SK-N-SH (cell line): ENCODE measurements around the gene SDHAF4. TPM values are rescaled to one million over a fixed set of nuclear protein-coding genes. Genes with fewer than 3 reads are reported as not detected.

Experiments
- CTCF ChIA-PET: fragments of 300-600, 350-600 bp; formaldehyde crosslinking; extraction: SDS; loops from one replicate; lab custom pipeline; 2021; lab: Yijun Ruan, JAX
- POLR2A ChIA-PET: fragments of 350-600 bp; sonication (Branson Sonifier 250); formaldehyde crosslinking; extraction: SDS; loops from one replicate; lab custom pipeline; 2020; ENCODE audit warnings: antibody characterized with exemption, inconsistent platforms; lab: Yijun Ruan, JAX
- DNase-seq: peaks from one replicate; pipeline ENCODE4 v3.0.0; 2012
- H2AFZ ChIP-seq: fragments of 200-600 bp; sonication (generic); 2 replicates; pipeline ENCODE4 v1.8.1; 2016; ENCODE audit warnings: antibody characterized with exemption, mild to moderate bottlenecking, low read depth
- H3F3A ChIP-seq: fragments of 200-600 bp; sonication (generic); replicated peaks from 2 replicates; pipeline ENCODE3; 2016; ENCODE audit warnings: antibody characterized with exemption, mild to moderate bottlenecking; ENCODE audit not compliant: insufficient read depth
- H3K27ac ChIP-seq, 2 experiments: fragments of 200-500 bp in 1 of 2; fragments of 200-600 bp in 1 of 2; sonication (Bioruptor generic) in 1 of 2; sonication (generic), shearing (Covaris generic) in 1 of 2; 2 replicates each; pipeline versions ENCODE4 v1.5.1 to v1.6.1; 2014 to 2016; ENCODE audit warnings: low read depth in 2 of 2, inconsistent platforms in 1 of 2, low read length in 1 of 2, mild to moderate bottlenecking in 1 of 2, mixed read lengths in 1 of 2
- H3K27me3 ChIP-seq: fragments of 200-600 bp; sonication (generic), shearing (Covaris generic); 2 replicates; pipeline ENCODE4 v1.6.1; 2016; ENCODE audit warnings: mixed run types; ENCODE audit not compliant: insufficient read depth
- H3K36me3 ChIP-seq, 2 experiments: fragments of 200-500 bp in 1 of 2; fragments of 200-600 bp in 1 of 2; sonication (Bioruptor generic) in 1 of 2; sonication (generic) in 1 of 2; replicated peaks in 1 of 2; 2 replicates each; pipeline versions ENCODE3 to v1.5.1; 2014 to 2016; ENCODE audit warnings: low read length in 1 of 2, mild to moderate bottlenecking in 1 of 2; ENCODE audit not compliant: insufficient read depth in 2 of 2, control insufficient read depth in 1 of 2
- H3K4me1 ChIP-seq, 2 experiments: fragments of 200-500 bp in 1 of 2; fragments of 200-600 bp in 1 of 2; sonication (Bioruptor generic) in 1 of 2; sonication (generic), shearing (Covaris generic) in 1 of 2; 2 replicates each; pipeline versions ENCODE4 v1.5.1 to v1.6.1; 2014 to 2016; ENCODE audit warnings: low read depth in 1 of 2, low read length in 1 of 2, mixed run types in 1 of 2; ENCODE audit not compliant: insufficient read depth in 2 of 2, control insufficient read depth in 1 of 2
- H3K4me2 ChIP-seq: fragments of 200-600 bp; sonication (generic), shearing (Covaris generic); 2 replicates; pipeline ENCODE4 v1.6.1; 2017; ENCODE audit warnings: mixed run types
- H3K4me3 ChIP-seq, 2 experiments: fragments of 200-500 bp in 1 of 2; fragments of 200-600 bp in 1 of 2; sonication (Bioruptor generic) in 1 of 2; sonication (generic), shearing (Covaris generic) in 1 of 2; 2 replicates each; pipeline versions ENCODE4 v1.5.1 to v1.8.1; 2014 to 2016; ENCODE audit warnings: low read depth in 2 of 2, inconsistent platforms in 1 of 2, low read length in 1 of 2, mild to moderate bottlenecking in 1 of 2, mixed read lengths in 1 of 2, moderate library complexity in 1 of 2
- H3K79me2 ChIP-seq: fragments of 200-600 bp; sonication (generic); 2 replicates; pipeline ENCODE4 v1.8.1; 2017; ENCODE audit warnings: mild to moderate bottlenecking; ENCODE audit not compliant: insufficient read depth
- H3K9ac ChIP-seq: fragments of 200-600 bp; sonication (generic); 2 replicates; pipeline ENCODE4 v1.6.1; 2017; ENCODE audit warnings: mixed run types
- H3K9me2 ChIP-seq: fragments of 200-600 bp; sonication (generic); 2 replicates; pipeline ENCODE4 v1.6.1; 2017; ENCODE audit warnings: mixed run types
- H3K9me3 ChIP-seq: fragments of 200-600 bp; sonication (generic); 2 replicates; pipeline ENCODE4 v1.6.1; 2017; ENCODE audit warnings: mixed run types, mild to moderate bottlenecking, moderate library complexity
- H4K20me1 ChIP-seq: fragments of 200-600 bp; sonication (generic); 2 replicates; pipeline ENCODE4 v1.6.1; 2017; ENCODE audit warnings: mild to moderate bottlenecking, mixed run types; ENCODE audit not compliant: insufficient read depth
- CHD2 ChIP-seq: fragments of 150-350 bp; IDR thresholded peaks from 2 replicates; pipeline ENCODE4 v1.6.1; 2018; ENCODE audit warnings: low read length; ENCODE audit not compliant: partially characterized antibody
- EP300 ChIP-seq, 2 experiments: IDR thresholded peaks; 2 replicates each; pipeline versions ENCODE4 v1.4.0 to v1.6.1; 2012; ENCODE audit warnings: borderline replicate concordance in 1 of 2, low read depth in 1 of 2, low read length in 1 of 2
- EZH2phosphoT487 ChIP-seq: fragments of 200-600 bp; sonication (generic); IDR thresholded peaks from 2 replicates; pipeline ENCODE4 v1.6.1; 2017; ENCODE audit warnings: low read depth, mixed run types, mild to moderate bottlenecking, antibody characterized with exemption, moderate library complexity, borderline replicate concordance
- FOXJ3 ChIP-seq: sonication (generic); formaldehyde crosslinking; IDR thresholded peaks from 2 replicates; pipeline ENCODE4 v1.5.1; 2020; ENCODE audit warnings: mild to moderate bottlenecking, missing genetic modification reagents
- GABPA ChIP-seq: IDR thresholded peaks from 2 replicates; pipeline ENCODE4 v1.4.0; 2012; ENCODE audit warnings: low read depth, mild to moderate bottlenecking
- IRF3 ChIP-seq: fragments of 150-350 bp; IDR thresholded peaks from 2 replicates; pipeline ENCODE4 v1.6.1; 2016; ENCODE audit warnings: mild to moderate bottlenecking, low read depth, low read length
- JUND ChIP-seq: IDR thresholded peaks from 2 replicates; pipeline ENCODE4 v1.4.0; 2012
- PBX3 ChIP-seq: IDR thresholded peaks from 2 replicates; pipeline ENCODE4; 2012
- RCOR1 ChIP-seq: fragments of 150-350 bp; IDR thresholded peaks from 2 replicates; pipeline ENCODE4 v1.6.1; 2017; ENCODE audit warnings: antibody characterized with exemption, low read length
- REST ChIP-seq: IDR thresholded peaks from 2 replicates; pipeline ENCODE4 v1.6.1; 2012; ENCODE audit warnings: mild to moderate bottlenecking, low read depth, low read length, moderate library complexity
- RXRA ChIP-seq: IDR thresholded peaks from 2 replicates; pipeline ENCODE4 v1.4.0; 2012; ENCODE audit warnings: low read depth, mild to moderate bottlenecking, borderline replicate concordance
- TAF1 ChIP-seq: IDR thresholded peaks from 2 replicates; pipeline ENCODE4 v1.6.1; 2012; ENCODE audit warnings: low read depth, mild to moderate bottlenecking, low read length, moderate library complexity, borderline replicate concordance
- TCF12 ChIP-seq: IDR thresholded peaks from 2 replicates; pipeline ENCODE4 v1.4.0; 2012
- TEAD4 ChIP-seq: IDR thresholded peaks from 2 replicates; pipeline ENCODE4 v1.4.0; 2012; ENCODE audit warnings: mild to moderate bottlenecking, borderline replicate concordance; ENCODE audit not compliant: insufficient read depth
- USF1 ChIP-seq: IDR thresholded peaks from 2 replicates; pipeline ENCODE4 v1.4.0; 2012; ENCODE audit warnings: low read depth, borderline replicate concordance
- YY1 ChIP-seq: IDR thresholded peaks from 2 replicates; pipeline ENCODE4 v1.4.0; 2012; ENCODE audit warnings: low read depth, mild to moderate bottlenecking
- ZBTB33 ChIP-seq: IDR thresholded peaks from 2 replicates; pipeline ENCODE4 v1.4.0; 2012; ENCODE audit warnings: low read depth, borderline replicate concordance
- WGBS: methylation state at CpG from one replicate; pipeline ENCODE4 v1.1.6; 2017; ENCODE audit warnings: low lambda C conversion rate; 5-methylcytosine and 5-hydroxymethylcytosine counted together
- polyA plus RNA-seq, 3 experiments: library from polyadenylated mRNA; depleted of rRNA; stranded (reverse); fragments of >200 nt; gene quantifications; 2 replicates each; pipeline ENCODE4 v1.2.3, GENCODE V29; 2012

SDHAF4 gene
- polyA plus RNA-seq, 1 of the 3 experiments (the other 2 are of a cell fraction): 8.6 TPM

- TF ChIP-seq ZBTB33 (no peak), REST (no peak), RXRA (no peak), RCOR1 (no peak), CHD2 (no peak), EP300 (IDR thresholded peaks at IDR 0.05; ENCODE audit: borderline replicate concordance in 1 of 2, low read depth in 1 of 2, low read length in 1 of 2) (no peak), IRF3 (no peak), EZH2phosphoT487 (no peak), FOXJ3 (CRISPR knock-in tag) (no peak), GABPA (no peak), PBX3 (no peak), TEAD4 (no peak), JUND (no peak), YY1 (no peak), TCF12 (no peak), USF1 (no peak), TAF1 (no peak)
- no peak overlapping the region for H3K27ac ChIP-seq
- no peaks in the 10 kb centered on the region for H3K27me3 ChIP-seq
- ChIA-PET POLR2A (no interaction called here), CTCF (interaction anchor here (0.6 to 0.9 kb wide), 3 partner anchors 156 to 160 kb away, joined by 3 read pairs; no protein-coding TSS in a partner anchor)
- H3K4me1 ChIP-seq: no peaks in the 10 kb centered on the region
- DNase-seq: no peak
- no peaks in the 10 kb centered on the region for H3K79me2 ChIP-seq
- no peak overlapping the region for H3K9ac ChIP-seq
- no peaks in the 10 kb centered on the region for H3F3A ChIP-seq
- peaks cover 0 to 4% of the 10 kb centered on the region in 2 experiments for H3K36me3 ChIP-seq
- no peak overlapping the region for H2AFZ ChIP-seq
- H3K4me2 ChIP-seq: no peak overlapping the region
- WGBS: 88% methylated on average over 5 of the region's 5 CpGs
- no peak overlapping the region for H3K4me3 ChIP-seq
- H3K9me2 ChIP-seq: no peaks in the 10 kb centered on the region
- no peaks in the 10 kb centered on the region for H4K20me1 ChIP-seq
- H3K9me3 ChIP-seq: no peaks in the 10 kb centered on the region
Measured at GRCh38 chr6:70527071-70527737, 39.5 kb upstream of the SDHAF4 start.
